Kidney (tissue), 14 donors: Measurements from ENCODE around the gene NEK1. TPM values are rescaled to one million over a fixed set of nuclear protein-coding genes. Genes with fewer than 3 reads are reported as not detected.
A peak's percentile ranks its signal among the peaks of the same experiment; 100 is the strongest.
"Not testable (repeated sequence)": the region's sequence is repeated elsewhere in the genome, so short reads cannot be mapped to it uniquely, and the experiment has no call there.

Experiments used
- DNase-seq, 5 donors: peaks; one replicate each; pipeline ENCODE4 v3.0.0-alpha.2; 2013 to 2020
- FAIRE-seq: peaks from 2 replicates; lab custom pipeline; 2012; peaks lifted over from hg19 to GRCh38; lab: Jason Lieb, UNC
- H3K27ac ChIP-seq, 2 donors: one replicate each; pipeline ENCODE4 v1.7.0; 2013; ENCODE audit warnings: low read depth in 2 of 2, low read length in 2 of 2, inconsistent platforms in 1 of 2
- H3K27me3 ChIP-seq: one replicate; pipeline ENCODE4 v1.7.1; 2013; ENCODE audit warnings: low read length, inconsistent platforms; ENCODE audit not compliant: control insufficient read depth, insufficient read depth
- H3K36me3 ChIP-seq, 3 donors: one replicate each; pipeline versions ENCODE4 v1.7.0 to v1.7.1; 2013; ENCODE audit warnings: low read length in 3 of 3, control low read depth in 1 of 3, inconsistent platforms in 1 of 3; ENCODE audit not compliant: insufficient read depth in 3 of 3, control insufficient read depth in 2 of 3
- H3K4me1 ChIP-seq, 3 donors: one replicate each; pipeline versions ENCODE4 v1.7.0 to v1.7.1; 2013; ENCODE audit warnings: low read length in 3 of 3, inconsistent platforms in 1 of 3, low read depth in 1 of 3; ENCODE audit not compliant: control insufficient read depth in 2 of 3, insufficient read depth in 2 of 3
- H3K4me3 ChIP-seq, 3 donors: one replicate each; pipeline versions ENCODE4 v1.7.0 to v1.8.1; 2013; ENCODE audit warnings: low read length in 3 of 3, control low read depth in 1 of 3, inconsistent platforms in 1 of 3
- H3K9ac ChIP-seq, 3 donors: one replicate each; pipeline versions ENCODE4 v1.7.0 to v1.7.1; 2013; ENCODE audit warnings: low read length in 3 of 3, control low read depth in 1 of 3, inconsistent platforms in 1 of 3
- H3K9me3 ChIP-seq, 3 donors: one replicate each; pipeline versions ENCODE4 v1.7.0 to v1.7.1; 2013; ENCODE audit warnings: low read length in 3 of 3, control low read depth in 1 of 3, inconsistent platforms in 1 of 3; ENCODE audit not compliant: control insufficient read depth in 2 of 3, insufficient read depth in 1 of 3
- intact Hi-C: fragments of 100-400 bp; cut with DNase I; formaldehyde crosslinking; loops from one replicate; pipeline ENCODE4 v1.11.1; 2022
- polyA plus RNA-seq: library from polyadenylated mRNA; stranded (reverse); fragments of 350-450 nt; fragmentation: Illumina TruSeq; extraction: RNeasy Lipid Tissue Mini Kit (QIAGEN cat#74804); gene quantifications from one replicate; pipeline ENCODE4 v1.2.3, GENCODE V29; 2014; ENCODE audit warnings: low read depth, low replicate concordance; ENCODE audit not compliant: insufficient read depth
- total RNA-seq: library from RNA; stranded (reverse); fragmentation: NEBNext Ultra II Directional; extraction: Animal tissue kit (Norgen Biotek cat#: 25700); gene quantifications from one replicate; pipeline ENCODE4 v1.2.1, GENCODE V29; 2021
- TF ChIP-seq, protein P1 (sequence below): IDR thresholded peaks from 3 replicates; pipeline ENCODE4 v1.5.1; 2012; ENCODE audit warnings: mild to moderate bottlenecking, moderate library complexity, borderline replicate concordance; ENCODE audit not compliant: insufficient read depth; ENCODE audit errors: extremely low read depth
- donor health status: control.
- donor health status: control.
- donor health status: control.
- donor health status: control.
- donor health status: control.
- donor health status: DM: yes; HTN: yes; CAD: no.
- donor health status: Normal renal cell carcinoma (clear cell type).

Gene NEK1
- total and polyA plus RNA-seq, 2 donors from 2014 or later: 5.6 to 15.3 TPM

GRCh38 chr4:169484485-169484884 is 127.9 kb downstream of the NEK1 start:
- no peaks in the 10 kb centered on the region for H3K36me3 ChIP-seq
- no peaks in the 10 kb centered on the region for H3K4me1 ChIP-seq
- H3K9me3 ChIP-seq: no peaks in the 10 kb centered on the region
- TF ChIP-seq, protein P1, sequence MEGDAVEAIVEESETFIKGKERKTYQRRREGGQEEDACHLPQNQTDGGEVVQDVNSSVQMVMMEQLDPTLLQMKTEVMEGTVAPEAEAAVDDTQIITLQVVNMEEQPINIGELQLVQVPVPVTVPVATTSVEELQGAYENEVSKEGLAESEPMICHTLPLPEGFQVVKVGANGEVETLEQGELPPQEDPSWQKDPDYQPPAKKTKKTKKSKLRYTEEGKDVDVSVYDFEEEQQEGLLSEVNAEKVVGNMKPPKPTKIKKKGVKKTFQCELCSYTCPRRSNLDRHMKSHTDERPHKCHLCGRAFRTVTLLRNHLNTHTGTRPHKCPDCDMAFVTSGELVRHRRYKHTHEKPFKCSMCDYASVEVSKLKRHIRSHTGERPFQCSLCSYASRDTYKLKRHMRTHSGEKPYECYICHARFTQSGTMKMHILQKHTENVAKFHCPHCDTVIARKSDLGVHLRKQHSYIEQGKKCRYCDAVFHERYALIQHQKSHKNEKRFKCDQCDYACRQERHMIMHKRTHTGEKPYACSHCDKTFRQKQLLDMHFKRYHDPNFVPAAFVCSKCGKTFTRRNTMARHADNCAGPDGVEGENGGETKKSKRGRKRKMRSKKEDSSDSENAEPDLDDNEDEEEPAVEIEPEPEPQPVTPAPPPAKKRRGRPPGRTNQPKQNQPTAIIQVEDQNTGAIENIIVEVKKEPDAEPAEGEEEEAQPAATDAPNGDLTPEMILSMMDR: no peak
- DNase-seq: peak in 2 of 5 donors; percentile 21 to 37
- intact Hi-C loops: loop anchor here (10.0 kb wide), 2 partner anchors 450 to 560 kb away; no protein-coding TSS in a partner anchor
- H3K27ac ChIP-seq: no peak overlapping the region
- H3K9ac ChIP-seq: no peak overlapping the region
- H3K4me3 ChIP-seq: no peak overlapping the region
- FAIRE-seq: no peak
- no peaks in the 10 kb centered on the region for H3K27me3 ChIP-seq

DNA sequence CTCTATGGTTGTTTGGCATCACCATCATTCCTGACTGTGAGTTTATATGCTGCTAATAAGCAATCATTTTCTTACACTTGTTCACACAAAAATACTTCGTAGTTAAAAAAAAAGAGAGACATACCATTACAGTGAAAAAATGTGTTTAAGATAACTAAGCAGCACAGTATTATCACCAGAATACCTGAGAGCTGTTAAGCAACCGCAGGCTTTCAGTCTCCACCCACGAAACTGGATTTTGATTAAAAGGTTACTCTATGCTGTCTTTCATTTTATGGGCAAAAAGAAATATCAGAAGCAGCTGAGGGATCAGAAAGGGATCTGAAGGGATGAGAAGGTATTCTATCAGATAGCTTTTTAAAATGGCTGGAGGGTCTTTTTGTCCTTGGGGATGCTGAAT is 148.3 kb downstream of the NEK1 start:
- FAIRE-seq (no peak), DNase-seq (no peak)
- TF ChIP-seq, protein P1: no peak
- Histone ChIP-seq H3K27me3 (no peaks in the 10 kb centered on the region), H3K9ac (no peak overlapping the region), H3K4me3 (no peak overlapping the region), H3K9me3 (no peaks in the 10 kb centered on the region), H3K4me1 (no peaks in the 10 kb centered on the region), H3K27ac (no peak overlapping the region), H3K36me3 (no peaks in the 10 kb centered on the region)
- intact Hi-C loops: no loop called here

- no peak for DNase-seq
- intact Hi-C loops: no loop called here
- no peak for FAIRE-seq
- no peaks in the 10 kb centered on the region for H3K36me3 ChIP-seq
- H3K9ac ChIP-seq: no peak overlapping the region
- no peaks in the 10 kb centered on the region for H3K27me3 ChIP-seq
- H3K4me3 ChIP-seq: no peak overlapping the region
- TF ChIP-seq, protein P1: no peak
- H3K4me1 ChIP-seq: no peaks in the 10 kb centered on the region
- H3K9me3 ChIP-seq: no peaks in the 10 kb centered on the region
- no peak overlapping the region for H3K27ac ChIP-seq
Observed at GRCh38 chr4:169460081-169460480, 152.3 kb downstream of the NEK1 start.

GRCh38 chr4:169458575-169458974 is 153.8 kb downstream of the NEK1 start:
- no peak overlapping the region for H3K9ac ChIP-seq
- intact Hi-C loops: no loop called here

GRCh38 chr4:169452644-169453043 is 159.7 kb downstream of the NEK1 start:
- H3K9ac ChIP-seq, H3K9me3 ChIP-seq, H3K4me1 ChIP-seq, H3K27me3 ChIP-seq, H3K36me3 ChIP-seq, H3K27ac ChIP-seq, H3K4me3 ChIP-seq, intact Hi-C loops, DNase-seq, FAIRE-seq: not testable (repeated sequence)

More at GRCh38 chr4:169458575-169458974, 153.8 kb downstream of the NEK1 start:
- DNase-seq: no peak
- H3K27me3 ChIP-seq: no peaks in the 10 kb centered on the region
- TF ChIP-seq, protein P1: no peak
- H3K36me3 ChIP-seq: no peaks in the 10 kb centered on the region
- H3K4me1 ChIP-seq: no peaks in the 10 kb centered on the region
- H3K9me3 ChIP-seq: no peaks in the 10 kb centered on the region
- FAIRE-seq: no peak
- H3K27ac ChIP-seq: no peak overlapping the region
- no peak overlapping the region for H3K4me3 ChIP-seq
